HG03039 (cell line): ENCODE data around the gene TBKBP1.
"Not testable (repeated sequence)": the region's sequence is repeated elsewhere in the genome, so short reads cannot be mapped to it uniquely, and the experiment has no call there.

ENCODE experiments used
- ATAC-seq: cut with Tn5 transposase; IDR thresholded peaks from one replicate; pipeline ENCODE4 v1.9.1; 2021; ENCODE audit warnings: mild to moderate bottlenecking, moderate library complexity; ENCODE audit not compliant: unreplicated experiment

Gene TBKBP1

DNA sequence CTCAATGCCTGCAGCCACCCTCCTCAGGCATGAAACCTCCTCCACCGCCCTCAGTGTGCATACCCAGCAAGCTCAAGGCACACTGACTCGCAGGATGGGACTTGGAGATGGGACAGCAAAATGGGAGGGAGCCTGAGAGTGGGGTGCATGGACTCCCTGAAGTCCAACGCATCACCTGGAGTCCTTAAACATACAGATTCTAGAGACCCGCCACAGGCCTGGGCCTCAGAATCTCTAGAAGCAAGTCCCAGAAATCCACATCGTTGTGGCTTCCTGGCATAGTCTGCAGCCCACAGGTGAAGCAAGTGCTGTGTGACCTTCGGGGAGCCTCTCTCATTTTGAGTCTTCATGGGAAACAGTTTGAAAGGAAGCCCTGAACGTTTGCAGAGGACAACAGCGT, 35.5 kb downstream of the TBKBP1 start:
- no peak for ATAC-seq

DNA sequence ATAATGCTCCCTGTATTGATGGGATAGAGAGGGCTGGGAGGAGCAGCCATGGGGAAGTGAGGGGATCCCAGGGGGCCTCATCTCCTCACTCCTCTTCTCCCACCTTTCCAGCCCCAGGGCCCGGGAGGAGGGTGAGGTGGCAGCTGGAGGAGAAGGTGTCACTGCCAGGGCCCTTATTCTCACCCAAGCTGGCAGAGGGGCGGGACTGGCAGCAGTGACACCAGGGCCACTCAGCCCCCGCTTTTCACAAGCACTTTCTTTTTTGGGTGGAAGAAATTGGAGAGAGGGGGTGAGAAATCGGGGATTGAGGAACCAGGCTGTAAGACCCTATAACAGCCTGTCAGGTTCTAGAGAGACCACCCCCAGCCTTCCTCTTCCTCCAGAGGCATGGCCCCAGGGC, 36.7 kb downstream of the TBKBP1 start:
- no peak for ATAC-seq

DNA sequence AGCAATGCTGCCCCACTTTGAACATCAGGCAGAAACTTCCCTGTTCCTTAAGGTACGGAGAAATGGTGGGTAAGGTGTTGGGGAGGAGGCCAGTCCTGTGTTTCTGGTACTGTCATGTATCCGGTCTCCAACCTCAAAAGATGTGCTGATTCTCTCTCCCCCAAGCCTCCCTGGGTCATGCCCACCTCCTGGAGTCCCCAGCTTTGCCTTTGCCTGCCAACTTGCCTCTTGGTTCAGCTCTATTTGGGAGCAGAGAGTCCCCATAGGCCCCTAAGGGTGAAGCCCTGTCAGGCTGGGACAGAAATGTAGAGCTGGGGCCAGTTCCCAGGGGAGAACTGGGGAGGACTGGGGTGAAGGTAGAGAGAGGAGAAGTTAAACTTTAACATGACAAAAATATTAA, 37.4 kb downstream of the TBKBP1 start:
- ATAC-seq: no peak

GRCh38 chr17:47732399-47733046, 38.6 kb downstream of the TBKBP1 start:
- ATAC-seq: no peak

DNA sequence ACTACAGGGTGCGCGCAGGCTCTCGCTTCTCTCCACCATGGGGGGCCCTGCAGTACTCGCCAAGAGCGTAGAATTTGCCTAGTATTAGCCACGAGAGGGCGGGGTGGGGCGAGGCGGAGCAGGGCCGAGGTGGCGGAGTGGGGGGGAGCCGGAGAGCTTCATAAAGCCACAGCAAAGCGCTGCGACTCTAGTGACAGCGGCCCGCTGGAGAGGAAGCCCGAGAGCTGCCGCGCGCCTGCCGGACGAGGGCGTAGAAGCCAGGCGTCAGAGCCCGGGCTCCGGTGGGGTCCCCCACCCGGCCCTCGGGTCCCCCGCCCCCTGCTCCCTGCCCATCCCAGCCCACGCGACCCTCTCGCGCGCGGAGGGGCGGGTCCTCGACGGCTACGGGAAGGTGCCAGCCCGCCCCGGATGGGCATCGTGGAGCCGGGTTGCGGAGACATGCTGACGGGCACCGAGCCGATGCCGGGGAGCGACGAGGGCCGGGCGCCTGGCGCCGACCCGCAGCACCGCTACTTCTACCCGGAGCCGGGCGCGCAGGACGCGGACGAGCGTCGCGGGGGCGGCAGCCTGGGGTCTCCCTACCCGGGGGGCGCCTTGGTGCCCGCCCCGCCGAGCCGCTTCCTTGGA, 39.2 kb downstream of the TBKBP1 start, which contains the start of gene TBX21:
Gene TBX21 (plus strand): TSS at position 190 of the 627 bp plus-strand sequence. CDS start 219 bp downstream, at position 409.
- no peak for ATAC-seq

DNA sequence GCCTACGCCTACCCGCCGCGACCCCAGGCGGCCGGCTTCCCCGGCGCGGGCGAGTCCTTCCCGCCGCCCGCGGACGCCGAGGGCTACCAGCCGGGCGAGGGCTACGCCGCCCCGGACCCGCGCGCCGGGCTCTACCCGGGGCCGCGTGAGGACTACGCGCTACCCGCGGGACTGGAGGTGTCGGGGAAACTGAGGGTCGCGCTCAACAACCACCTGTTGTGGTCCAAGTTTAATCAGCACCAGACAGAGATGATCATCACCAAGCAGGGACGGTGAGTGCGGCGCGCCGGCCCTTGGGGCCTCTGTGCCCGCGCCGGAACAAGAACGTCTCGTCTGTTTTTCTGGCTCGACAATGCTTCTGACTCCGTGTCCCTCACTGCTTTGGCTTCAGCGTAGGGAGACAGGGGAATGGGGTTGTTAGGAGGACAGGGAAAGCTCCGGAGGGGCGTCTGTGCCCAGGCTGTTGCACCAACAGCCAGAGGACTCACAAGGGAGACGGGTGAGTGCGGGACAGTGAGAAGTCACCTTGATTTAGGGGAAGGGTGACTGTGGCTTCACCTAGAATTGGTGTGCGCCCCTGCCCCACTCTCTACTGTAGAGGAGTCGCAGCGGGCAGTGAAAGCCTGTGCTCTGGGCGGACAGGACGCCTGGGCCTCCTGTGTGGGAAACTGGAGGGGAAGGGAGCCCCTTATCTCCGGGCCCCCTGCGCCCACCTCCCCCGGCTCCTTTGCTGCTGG, 39.9 kb downstream of the TBKBP1 start:
- ATAC-seq: no peak

DNA sequence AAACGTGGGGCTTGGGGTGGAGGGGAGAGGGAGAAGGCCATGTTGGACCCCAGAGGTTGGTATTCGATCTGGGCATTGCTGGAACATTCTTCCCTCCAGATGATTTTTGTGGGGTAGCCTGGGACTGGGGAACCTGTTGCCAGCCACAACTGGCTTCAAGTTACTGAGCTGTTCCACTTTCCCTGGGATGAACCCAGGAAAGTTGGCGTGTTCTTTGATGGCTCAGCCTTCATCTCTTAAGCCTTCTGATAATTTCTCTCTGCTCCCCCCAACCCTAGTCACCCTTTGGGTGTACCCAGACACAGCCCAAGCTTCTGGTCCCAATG, 41.1 kb downstream of the TBKBP1 start:
- ATAC-seq: no peak

GRCh38 chr17:47735536-47736011, 41.6 kb downstream of the TBKBP1 start:
- no peak for ATAC-seq

DNA sequence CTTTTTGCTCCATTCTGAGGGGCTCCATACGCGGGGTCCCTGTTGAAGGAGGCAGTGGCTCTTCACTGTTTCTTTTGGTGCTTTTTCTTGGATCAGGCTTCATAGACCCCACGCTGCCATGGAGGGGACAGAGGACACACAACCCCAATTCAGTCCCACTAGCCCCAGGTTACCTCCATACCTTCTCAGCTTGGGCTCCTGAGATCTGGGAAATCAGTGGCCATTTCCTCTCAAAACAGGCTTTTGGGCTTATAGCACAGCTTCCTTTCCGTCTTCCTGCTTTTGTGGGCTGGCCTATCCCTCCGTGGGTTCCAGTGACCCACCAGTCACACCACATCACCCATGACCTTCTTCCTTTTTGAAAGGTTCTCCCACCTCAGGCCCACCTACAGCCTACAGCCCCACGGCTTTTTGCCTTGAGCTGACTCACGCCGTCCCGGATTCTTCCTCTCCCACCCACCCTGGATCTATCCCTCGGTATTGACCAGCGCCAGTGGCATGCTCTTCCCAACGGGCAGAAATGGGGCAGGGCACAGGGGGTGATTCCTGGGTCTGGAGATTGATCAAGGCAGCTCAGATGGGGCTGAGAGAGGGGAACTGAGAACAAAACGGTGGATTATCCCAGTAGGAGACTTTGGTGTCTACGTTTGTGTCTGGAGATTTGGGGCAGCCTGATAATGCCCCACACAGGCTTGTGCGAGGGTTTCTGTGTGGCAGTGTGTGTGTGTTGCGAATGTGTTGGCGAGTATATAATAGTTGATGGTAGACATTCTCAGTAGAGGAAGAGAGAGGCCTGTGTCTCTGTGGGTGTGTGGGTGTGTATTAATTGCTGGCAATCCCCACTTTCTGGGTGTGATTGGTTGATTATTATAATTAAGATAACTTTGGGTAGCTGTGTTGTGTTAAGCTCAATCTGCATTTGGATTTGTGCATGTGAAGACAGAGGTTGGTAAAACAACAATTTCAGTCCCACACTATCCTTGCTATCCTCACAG, 42.8 kb downstream of the TBKBP1 start:
- ATAC-seq: no peak

DNA sequence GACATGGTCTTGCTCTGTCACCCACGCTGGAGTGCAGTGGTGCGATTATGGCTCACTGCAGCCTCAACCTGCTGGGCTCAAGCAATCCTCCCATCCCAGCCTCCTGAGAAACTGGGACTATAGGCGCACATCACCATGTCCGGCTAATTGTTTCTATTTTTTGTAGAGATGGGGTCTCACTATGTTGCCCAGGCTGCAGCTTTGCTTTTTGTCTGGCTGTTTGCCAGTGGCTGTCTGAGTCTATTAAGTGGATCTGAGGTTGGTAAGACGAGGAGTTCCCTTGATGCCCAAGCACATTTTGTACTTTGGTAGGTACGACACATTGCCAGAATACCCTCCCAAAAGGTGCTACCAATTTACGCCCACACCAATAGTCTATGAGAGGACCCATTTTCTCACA, 44.2 kb downstream of the TBKBP1 start:
- ATAC-seq: no peak

- no peak for ATAC-seq
Measured at GRCh38 chr17:47739150-47739549, 45.2 kb downstream of the TBKBP1 start.

GRCh38 chr17:47739945-47740344, 46.0 kb downstream of the TBKBP1 start:
- ATAC-seq: not testable (repeated sequence)

- no peak for ATAC-seq
Measured at GRCh38 chr17:47741109-47741792, 47.3 kb downstream of the TBKBP1 start.

GRCh38 chr17:47741793-47742145, 47.8 kb downstream of the TBKBP1 start:
- ATAC-seq: no peak

DNA sequence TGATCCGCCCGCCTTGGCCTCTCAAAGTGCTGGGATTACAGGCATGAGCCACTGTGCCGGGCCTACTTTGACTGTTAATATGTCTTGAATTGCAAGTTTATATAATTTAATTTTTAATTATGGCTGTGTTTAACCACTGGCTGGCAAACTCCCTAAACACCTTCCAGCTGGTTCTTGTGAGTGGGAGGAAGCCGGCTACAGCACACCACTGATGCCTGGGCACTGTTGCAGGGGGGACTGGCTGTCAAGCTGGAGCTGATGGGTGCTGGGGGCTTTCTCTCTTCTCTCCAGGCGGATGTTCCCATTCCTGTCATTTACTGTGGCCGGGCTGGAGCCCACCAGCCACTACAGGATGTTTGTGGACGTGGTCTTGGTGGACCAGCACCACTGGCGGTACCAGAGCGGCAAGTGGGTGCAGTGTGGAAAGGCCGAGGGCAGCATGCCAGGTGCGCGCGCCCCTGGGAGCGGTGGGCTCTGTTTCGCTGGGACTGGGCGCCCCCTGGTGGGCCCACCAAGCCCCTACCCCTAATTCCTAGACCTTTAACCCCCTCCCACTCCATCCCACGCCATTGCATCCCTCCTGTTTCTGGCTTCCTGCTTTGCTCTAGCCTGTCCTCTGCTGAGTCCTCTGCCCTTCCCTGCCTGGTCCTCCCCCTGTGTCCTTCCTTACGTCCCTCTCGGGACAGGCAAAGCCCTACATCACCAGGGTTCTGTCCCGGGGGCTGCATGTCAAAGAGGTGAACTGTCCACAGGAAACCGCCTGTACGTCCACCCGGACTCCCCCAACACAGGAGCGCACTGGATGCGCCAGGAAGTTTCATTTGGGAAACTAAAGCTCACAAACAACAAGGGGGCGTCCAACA, 48.6 kb downstream of the TBKBP1 start:
- no peak for ATAC-seq

DNA sequence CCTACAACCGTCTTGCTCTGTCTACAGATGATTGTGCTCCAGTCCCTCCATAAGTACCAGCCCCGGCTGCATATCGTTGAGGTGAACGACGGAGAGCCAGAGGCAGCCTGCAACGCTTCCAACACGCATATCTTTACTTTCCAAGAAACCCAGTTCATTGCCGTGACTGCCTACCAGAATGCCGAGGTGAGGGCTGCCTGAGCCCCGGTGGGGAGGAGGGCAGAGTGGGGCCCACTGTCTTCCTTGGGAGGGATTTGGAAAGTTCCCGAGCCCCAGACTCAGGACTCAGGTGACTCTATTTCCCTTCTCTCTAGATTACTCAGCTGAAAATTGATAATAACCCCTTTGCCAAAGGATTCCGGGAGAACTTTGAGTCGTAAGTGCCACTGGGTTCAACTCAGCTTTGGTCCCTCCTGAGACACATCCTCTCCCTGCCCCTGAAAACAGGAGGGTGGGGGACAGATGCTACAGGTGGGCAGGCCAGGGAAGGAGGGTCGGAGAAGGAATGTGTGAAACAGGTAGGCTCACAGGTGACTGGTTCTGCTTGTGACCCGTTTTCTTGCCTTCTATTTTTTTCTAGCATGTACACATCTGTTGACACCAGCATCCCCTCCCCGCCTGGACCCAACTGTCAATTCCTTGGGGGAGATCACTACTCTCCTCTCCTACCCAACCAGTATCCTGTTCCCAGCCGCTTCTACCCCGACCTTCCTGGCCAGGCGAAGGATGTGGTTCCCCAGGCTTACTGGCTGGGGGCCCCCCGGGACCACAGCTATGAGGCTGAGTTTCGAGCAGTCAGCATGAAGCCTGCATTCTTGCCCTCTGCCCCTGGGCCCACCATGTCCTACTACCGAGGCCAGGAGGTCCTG, 50.4 kb downstream of the TBKBP1 start:
- ATAC-seq: no peak

- no peak for ATAC-seq
Measured at GRCh38 chr17:47745037-47745380, 51.0 kb downstream of the TBKBP1 start.

- no peak for ATAC-seq
Measured at GRCh38 chr17:47751471-47751870, 57.5 kb downstream of the TBKBP1 start.

DNA sequence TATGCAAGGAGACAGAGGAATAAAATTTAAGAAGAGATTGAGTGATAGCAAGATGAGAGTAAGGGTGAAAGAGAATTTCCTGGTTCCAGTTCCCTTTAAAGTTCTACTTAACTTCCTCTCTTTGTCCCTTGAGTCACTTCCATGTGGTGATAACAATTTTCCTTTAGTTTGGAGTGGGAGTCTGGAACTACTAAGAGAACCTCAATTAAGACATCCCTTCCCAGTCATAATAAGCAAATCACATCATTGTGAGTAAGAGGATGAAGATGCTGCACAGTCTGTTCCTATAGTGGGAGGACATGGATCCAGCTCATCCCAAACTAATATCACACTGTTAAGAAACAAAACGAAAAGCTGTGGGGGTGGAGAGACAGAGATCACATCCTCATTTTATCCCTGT, 63.4 kb downstream of the TBKBP1 start:
- ATAC-seq: no peak
